ENCODE data around the gene IGSF21. TPM values are rescaled to one million over a fixed set of nuclear protein-coding genes. Genes with fewer than 3 reads are reported as not detected.

IGSF21 gene
- total and polyA plus RNA-seq, 2 donors (not counting 3 experiments of a cell fraction or from before 2014, with no cell fraction given), result not detected

DNA sequence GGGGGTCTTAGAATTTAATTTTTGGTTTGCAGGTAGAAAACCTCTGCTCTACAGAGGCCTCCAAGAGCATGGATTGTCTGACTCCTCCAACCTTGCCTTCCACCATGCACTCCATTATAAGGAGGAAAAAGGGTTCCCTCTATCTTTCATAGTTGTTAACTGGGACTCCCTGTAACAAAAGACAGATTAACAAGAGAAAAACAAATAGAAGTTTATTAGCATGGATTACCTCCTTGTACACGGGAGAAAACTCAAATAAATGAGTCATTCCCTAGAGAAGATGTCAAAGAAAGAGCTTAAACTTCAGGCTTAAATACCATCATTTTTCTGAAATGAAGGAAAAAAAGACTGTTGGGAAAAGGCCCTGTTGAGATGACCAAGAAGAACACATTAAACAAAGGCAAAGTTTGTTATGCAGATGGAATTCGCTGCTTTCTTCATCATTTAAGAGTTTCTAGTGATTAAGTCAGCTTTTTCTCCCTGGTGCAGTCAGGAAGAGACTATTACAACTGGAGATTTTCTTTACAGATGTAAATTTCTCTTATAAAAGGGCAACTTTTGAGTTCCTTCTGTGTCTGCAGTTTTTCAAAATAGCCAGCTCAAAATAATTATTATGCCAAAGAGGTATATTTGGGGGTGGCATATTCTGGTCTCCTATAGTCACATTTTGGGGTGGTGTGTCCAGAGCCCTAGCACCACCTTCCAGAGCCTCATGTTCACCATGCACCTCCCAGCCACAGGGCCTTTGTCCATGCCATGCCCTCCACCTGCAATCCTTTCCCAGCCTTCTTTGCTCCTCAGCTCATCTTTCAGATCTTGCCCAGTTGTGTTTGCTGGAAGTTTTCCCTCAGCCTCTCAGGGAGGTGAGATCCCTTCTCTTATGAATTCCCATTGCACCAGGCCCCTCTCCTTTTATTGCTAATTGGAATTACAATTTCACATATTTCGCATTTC is 310.0 kb downstream of the IGSF21 start:
- no peak for DNase-seq (ENCODE audit: low read depth, low spot score)
- Histone ChIP-seq H3K79me2 (ENCODE audit: control insufficient read depth, insufficient read depth, low read length) (no peaks in the 10 kb centered on the region), H3K27me3 (ENCODE audit: control insufficient read depth in 2 of 2, insufficient read depth in 2 of 2, low read length in 2 of 2) (no peaks in the 10 kb centered on the region), H3K27ac (ENCODE audit: insufficient read depth, low read depth, low read length) (no peak overlapping the region), H3K9me3 (replicated peaks; ENCODE audit: control insufficient read depth, insufficient read depth, low read length) (peaks cover 3% of the 10 kb centered on the region), H3K4me3 (replicated peaks in 1 of 3; ENCODE audit: insufficient read depth in 1 of 3, low read depth in 1 of 3, low read length in 3 of 3) (no peak overlapping the region), H3K9me1 (replicated peaks; ENCODE audit: control insufficient read depth, extremely low read depth, insufficient read depth, low read length) (no peaks in the 10 kb centered on the region), H2AFZ (ENCODE audit: low read depth, low read length) (no peak overlapping the region), H3K4me1 (ENCODE audit: control insufficient read depth, extremely low read depth, insufficient read depth, low read length) (no peaks in the 10 kb centered on the region), H3K4me2 (ENCODE audit: insufficient read depth, low read length) (no peak overlapping the region), H3K9ac (replicated peaks; ENCODE audit: extremely low read depth, insufficient read depth, low read length) (no peak overlapping the region), H3K36me3 (ENCODE audit: control insufficient read depth in 2 of 2, extremely low read depth in 1 of 2, insufficient read depth in 2 of 2, low read length in 2 of 2) (no peaks in the 10 kb centered on the region), H4K20me1 (replicated peaks; ENCODE audit: control insufficient read depth, extremely low read depth, insufficient read depth, low read length) (no peaks in the 10 kb centered on the region)
- FAIRE-seq, result no peak
- POLR2A ChIA-PET, result no interaction called here
- no TSS peak for BruUV-seq (replicated peaks)
- dilution Hi-C loops (cut with MboI; ENCODE audit: extremely low pct_ligation_motif_present, low sequenced_read_pairs) (no loop called here), intact Hi-C loops (cut with micrococcal nuclease) (no loop called here)
- TF ChIP-seq JUN (IDR thresholded peaks at IDR 0.05; ENCODE audit: borderline replicate concordance, insufficient read depth, insufficient read length, low read depth) (no peak), CTCF (IDR thresholded peaks at IDR 0.05; ENCODE audit: extremely low read depth in 1 of 2, insufficient read depth in 1 of 2, low read depth in 1 of 2, low read length in 2 of 2) (no peak), MYC (IDR thresholded peaks at IDR 0.05; ENCODE audit: low read depth, low read length) (no peak), MAX (IDR thresholded peaks at IDR 0.05; ENCODE audit: insufficient read depth, insufficient read length) (no peak), FOS (IDR thresholded peaks at IDR 0.05; ENCODE audit: borderline replicate concordance, insufficient read depth, low read length) (no peak), EZH2 (IDR thresholded peaks at IDR 0.05; ENCODE audit: borderline replicate concordance, low read depth, low read length, severe bottlenecking) (no peak), POLR2AphosphoS5 (IDR thresholded peaks at IDR 0.05; ENCODE audit: insufficient read depth, low read depth, low read length) (no peak), POLR2A (IDR thresholded peaks at IDR 0.05; ENCODE audit: low read depth, low read length) (no peak), GATA2 (IDR thresholded peaks at IDR 0.05; ENCODE audit: insufficient read depth, insufficient read length, low read depth, low read length) (no peak)
- CTCF ChIA-PET, result no interaction called here
